NCI-H1417 (cell line): ENCODE results near the gene GLP2R.

Experiments used
- DNase-seq, 3 experiments: peaks; one replicate each; lab custom pipeline; 2025; lab: John Stamatoyannopoulos, UW

GLP2R gene

GRCh38 chr17:9814337-9814945, 11.3 kb upstream of the GLP2R start:
- no peak for DNase-seq

GRCh38 chr17:9816472-9816871, 9.3 kb upstream of the GLP2R start:
- no peak for DNase-seq

- peak in 1 of 3 experiments; percentile 0 for DNase-seq
Observed at GRCh38 chr17:9817086-9817485, 8.6 kb upstream of the GLP2R start.

GRCh38 chr17:9818760-9819159, 7.0 kb upstream of the GLP2R start:
- DNase-seq = no peak

- DNase-seq = no peak
Observed at GRCh38 chr17:9820448-9820847, 5.3 kb upstream of the GLP2R start.

GRCh38 chr17:9821921-9822320, 3.8 kb upstream of the GLP2R start, which contains the start of gene GSG1L2:
Gene GSG1L2 (minus strand): TSS chr17:9822079. CDS start chr17:9822071, 8 bp downstream.
- no peak for DNase-seq

GRCh38 chr17:9824094-9824493, 1.6 kb upstream of the GLP2R start:
- DNase-seq = no peak

GRCh38 chr17:9824797-9825338, 856 bp upstream of the GLP2R start:
- DNase-seq = no peak

- no peak for DNase-seq
Observed at GRCh38 chr17:9828296-9829295, 2.9 kb downstream of the GLP2R start.

GRCh38 chr17:9829343-9829742, 3.6 kb downstream of the GLP2R start:
- no peak for DNase-seq

GRCh38 chr17:9830711-9831110, 5.0 kb downstream of the GLP2R start:
- no peak for DNase-seq

- DNase-seq = no peak
Observed at GRCh38 chr17:9833922-9834321, 8.2 kb downstream of the GLP2R start.

- no peak for DNase-seq
Observed at GRCh38 chr17:9837551-9838471, 12.1 kb downstream of the GLP2R start.

GRCh38 chr17:9839433-9839832, 13.7 kb downstream of the GLP2R start:
- DNase-seq = no peak

- no peak for DNase-seq
Observed at GRCh38 chr17:9842057-9842758, 16.5 kb downstream of the GLP2R start.

GRCh38 chr17:9843152-9844010, 17.7 kb downstream of the GLP2R start:
- DNase-seq = no peak

GRCh38 chr17:9844153-9844552, 18.4 kb downstream of the GLP2R start:
- no peak for DNase-seq

GRCh38 chr17:9845306-9845705, 19.6 kb downstream of the GLP2R start:
- no peak for DNase-seq

GRCh38 chr17:9850151-9850550, 24.4 kb downstream of the GLP2R start:
- no peak for DNase-seq

GRCh38 chr17:9854255-9854654, 28.5 kb downstream of the GLP2R start:
- no peak for DNase-seq
